Limb (tissue), 2 donors: ENCODE data around the gene COL9A2.

ENCODE experiments used
- DNase-seq, 2 donors: peaks; one replicate each; pipeline ENCODE4 v3.0.0-alpha.2; 2016; ENCODE audit errors: extremely low spot score in 2 of 2

The COL9A2 gene

GRCh38 chr1:40303790-40304189 lies 13.3 kb downstream of the COL9A2 start:
- DNase-seq, result peak in 1 of 2 donors; percentile 35

GRCh38 chr1:40303051-40303771 lies 13.9 kb downstream of the COL9A2 start:
- DNase-seq, result peak in 1 of 2 donors; percentile 33

- no peak for DNase-seq
These were observed 14.6 kb downstream of the COL9A2 start for GRCh38 chr1:40302475-40302874.

- no peak for DNase-seq
These were observed 15.4 kb downstream of the COL9A2 start for GRCh38 chr1:40301541-40302299.

- no peak for DNase-seq
These were observed 16.0 kb downstream of the COL9A2 start for GRCh38 chr1:40301066-40301465.

GRCh38 chr1:40300651-40301050 lies 16.4 kb downstream of the COL9A2 start:
- DNase-seq, result no peak

- no peak for DNase-seq
These were observed 16.9 kb downstream of the COL9A2 start for GRCh38 chr1:40300249-40300567.

- peak in 1 of 2 donors; percentile 36 for DNase-seq
These were observed 17.5 kb downstream of the COL9A2 start for GRCh38 chr1:40299366-40300248.

GRCh38 chr1:40291293-40291692 lies 25.8 kb downstream of the COL9A2 start:
- DNase-seq, result no peak

- no peak for DNase-seq
These were observed 35.2 kb downstream of the COL9A2 start for GRCh38 chr1:40281853-40282252.

- no peak for DNase-seq
These were observed 41.0 kb downstream of the COL9A2 start for GRCh38 chr1:40276122-40276521.

GRCh38 chr1:40274331-40274730 lies 42.8 kb downstream of the COL9A2 start:
- DNase-seq, result no peak

GRCh38 chr1:40273547-40274166 lies 43.4 kb downstream of the COL9A2 start:
- DNase-seq, result no peak

GRCh38 chr1:40272653-40273213 lies 44.4 kb downstream of the COL9A2 start:
- DNase-seq, result no peak

- no peak for DNase-seq
These were observed 46.8 kb downstream of the COL9A2 start for GRCh38 chr1:40270152-40270834.

- no peak for DNase-seq
These were observed 48.9 kb downstream of the COL9A2 start for GRCh38 chr1:40268211-40268610.

- peak in 1 of 2 donors; percentile 12 for DNase-seq
These were observed 49.3 kb downstream of the COL9A2 start for GRCh38 chr1:40267767-40268187.

- no peak for DNase-seq
These were observed 50.1 kb downstream of the COL9A2 start for GRCh38 chr1:40266786-40267535.

- no peak for DNase-seq
These were observed 51.2 kb downstream of the COL9A2 start for GRCh38 chr1:40265919-40266318.

GRCh38 chr1:40265298-40265697 lies 51.8 kb downstream of the COL9A2 start:
- DNase-seq, result no peak
